Stimulated activated CD8-positive, alpha-beta memory T cell treated with anti-CD3 and anti-CD28 coated beads, Interleukin-4, amount 100 ng/mL, for 1 hour (primary cell): ENCODE results near the gene GPR142.
A peak's percentile ranks its signal among the peaks of the same experiment; 100 is the strongest.

Source experiments
- DNase-seq, 2 donors: peaks; one replicate each; pipeline ENCODE4 v3.0.0-alpha.2; 2020; ENCODE audit warnings: low read depth in 2 of 2, low spot score in 1 of 2

GPR142 gene, protein sequence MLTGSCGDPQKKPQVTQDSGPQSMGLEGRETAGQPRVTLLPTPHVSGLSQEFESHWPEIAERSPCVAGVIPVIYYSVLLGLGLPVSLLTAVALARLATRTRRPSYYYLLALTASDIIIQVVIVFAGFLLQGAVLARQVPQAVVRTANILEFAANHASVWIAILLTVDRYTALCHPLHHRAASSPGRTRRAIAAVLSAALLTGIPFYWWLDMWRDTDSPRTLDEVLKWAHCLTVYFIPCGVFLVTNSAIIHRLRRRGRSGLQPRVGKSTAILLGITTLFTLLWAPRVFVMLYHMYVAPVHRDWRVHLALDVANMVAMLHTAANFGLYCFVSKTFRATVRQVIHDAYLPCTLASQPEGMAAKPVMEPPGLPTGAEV

DNA sequence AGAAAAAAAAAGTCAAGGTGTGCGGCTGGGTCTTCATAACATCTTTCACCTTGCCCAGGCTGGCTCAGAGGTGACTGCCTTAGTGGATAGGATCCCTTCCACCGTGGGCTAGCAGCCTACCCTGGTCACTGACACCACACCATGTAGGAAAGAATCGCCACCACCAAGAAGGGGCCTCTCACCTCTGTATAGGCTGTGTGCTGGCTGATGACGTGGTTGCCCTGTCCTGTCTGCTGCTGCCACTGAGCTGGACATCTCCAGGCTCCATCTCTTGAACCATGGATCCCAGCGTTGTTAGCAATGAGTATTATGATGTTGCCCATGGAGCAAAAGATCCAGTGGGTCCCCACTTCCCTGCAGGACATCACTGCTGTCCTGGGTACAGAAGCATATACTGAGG, at the start of gene GPR142:
TSS of gene GPR142 (plus strand) at position 301 of the 400 bp plus-strand sequence. CDS start 2,035 bp downstream, outside the sequence.
- no peak for DNase-seq

DNA sequence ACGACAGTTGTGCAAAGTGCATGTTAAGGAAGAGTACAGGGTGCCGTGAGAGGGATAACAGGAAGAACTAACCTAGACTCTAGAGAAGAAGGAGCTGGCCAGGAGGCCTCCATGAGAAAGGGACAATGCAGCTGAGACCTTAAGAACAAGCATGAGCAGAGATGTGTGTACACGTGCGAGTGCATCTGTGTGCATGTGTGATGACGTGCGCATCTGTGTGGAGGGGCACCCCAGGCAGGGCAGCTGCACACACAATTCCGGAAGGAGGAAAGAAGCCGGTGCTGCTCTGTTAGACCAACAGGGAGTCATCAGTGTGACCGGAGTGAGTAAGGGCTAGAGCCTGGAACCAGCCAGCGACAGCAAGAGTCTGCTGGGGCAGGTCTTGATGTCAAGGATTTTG, 48.9 kb upstream of the GPR142 start:
- DNase-seq = no peak

DNA sequence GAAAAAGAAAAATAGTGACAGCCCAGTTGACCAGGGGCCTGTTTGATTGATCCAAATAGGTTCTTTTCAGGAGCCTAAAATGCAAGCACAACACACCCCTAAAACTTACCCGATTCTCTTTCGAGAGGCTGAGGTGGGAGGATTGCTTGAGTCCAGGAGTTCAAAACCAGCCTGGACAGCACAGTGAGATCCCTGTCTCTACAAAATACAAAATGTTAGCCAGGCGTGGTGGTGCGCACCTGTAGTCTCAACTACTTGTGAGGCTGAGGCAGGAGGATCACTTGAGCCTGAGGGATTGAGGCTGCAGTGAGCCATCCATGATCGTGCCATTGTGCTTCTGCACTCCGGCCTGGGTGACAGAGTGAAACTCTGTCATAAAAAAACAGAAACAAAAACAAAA, 42.8 kb upstream of the GPR142 start:
- no peak for DNase-seq

GRCh38 chr17:74325376-74325742, 41.9 kb upstream of the GPR142 start:
- no peak for DNase-seq

DNA sequence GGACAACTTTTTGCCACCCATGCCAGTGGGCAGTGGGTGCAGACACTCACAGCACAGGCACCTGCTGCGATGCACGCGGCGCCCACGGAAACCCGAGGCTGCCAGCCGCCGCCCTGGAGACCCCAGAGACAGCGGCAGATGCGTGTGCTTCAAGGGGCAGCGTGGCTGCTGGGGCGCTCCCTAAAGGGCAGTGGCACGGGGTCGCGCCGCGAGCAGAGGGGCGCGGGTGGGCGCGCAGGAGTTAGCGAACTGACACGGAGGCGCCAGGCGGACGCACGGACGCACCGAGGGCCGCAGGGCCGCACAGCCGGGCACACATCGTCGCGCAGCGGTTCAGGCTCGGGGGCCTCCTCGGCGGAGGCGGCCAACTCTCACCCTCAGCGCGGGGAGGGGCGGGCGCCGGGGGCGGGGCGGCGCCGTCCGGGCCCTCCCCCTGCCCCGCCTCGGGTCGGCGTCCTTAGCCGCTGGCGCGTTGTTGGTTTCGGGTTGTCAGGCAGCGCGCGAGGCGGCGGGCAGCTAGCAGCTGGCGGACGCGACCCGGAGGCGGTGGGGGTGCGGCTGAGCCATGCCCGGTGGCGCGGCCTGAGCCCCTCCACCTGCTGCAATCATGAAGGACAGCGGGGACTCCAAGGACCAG, 41.4 kb upstream of the GPR142 start, which contains the start of gene KIF19:
TSS of gene KIF19 (plus strand) at position 484 of the 637 bp plus-strand sequence. CDS start at position 608, 124 bp downstream.
- peak in 1 of 2 donors; percentile 7 for DNase-seq

- DNase-seq = no peak
Observed at GRCh38 chr17:74326506-74326905, 40.8 kb upstream of the GPR142 start.

GRCh38 chr17:74328487-74328886, 38.8 kb upstream of the GPR142 start:
- no peak for DNase-seq

- DNase-seq = no peak
Observed at GRCh38 chr17:74329378-74329777, 37.9 kb upstream of the GPR142 start.

DNA sequence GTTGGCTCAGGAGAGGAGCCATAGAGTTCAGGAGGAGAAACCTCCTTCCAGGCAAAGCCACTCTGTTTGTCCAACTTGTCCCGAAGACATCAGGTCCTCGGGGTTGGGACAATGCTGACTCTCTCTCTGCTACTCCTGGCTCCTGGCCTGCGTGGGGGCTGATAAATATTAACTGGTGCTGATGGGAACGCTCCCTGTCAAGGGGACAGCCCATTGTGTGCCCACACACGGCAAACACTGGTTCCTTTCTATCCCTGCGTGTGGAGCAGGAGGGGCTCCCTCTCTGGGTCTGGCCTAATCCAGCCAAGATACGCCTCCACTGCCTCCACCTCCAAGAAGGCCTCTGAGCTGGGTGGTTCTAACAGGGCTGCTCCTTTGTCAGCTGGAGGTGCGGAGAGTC, 36.9 kb upstream of the GPR142 start:
- DNase-seq = no peak

DNA sequence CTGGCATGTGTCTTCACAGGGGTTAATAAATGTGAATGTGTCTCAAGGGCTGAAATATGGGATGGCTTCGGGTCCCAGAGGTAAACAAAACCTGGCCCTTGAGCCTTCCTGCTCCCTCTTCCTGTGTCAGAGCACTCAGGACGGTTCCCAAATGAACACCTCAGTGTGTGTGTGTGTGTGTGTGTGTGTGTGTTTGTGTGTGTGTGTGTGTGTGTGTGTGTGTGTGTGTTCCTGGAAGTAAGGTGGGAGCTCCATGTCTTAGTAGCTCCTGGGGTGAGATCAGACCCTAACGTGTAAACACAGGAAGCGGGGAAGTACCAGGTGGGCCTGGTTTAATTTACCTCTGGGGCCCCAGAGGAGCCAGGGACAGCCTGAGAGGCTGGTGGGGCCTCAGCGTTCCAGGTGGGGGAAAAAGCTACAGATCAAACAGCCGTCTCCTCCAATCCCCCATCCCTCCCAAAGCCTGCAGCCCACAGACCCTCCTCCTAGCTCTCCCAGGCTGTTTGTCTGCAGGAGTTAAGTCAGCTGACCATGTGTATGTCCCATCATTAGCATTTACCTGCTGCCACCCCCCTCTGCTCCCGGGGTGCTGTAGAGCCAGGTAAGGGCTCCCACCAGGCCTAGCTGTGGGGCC, 35.2 kb upstream of the GPR142 start:
- no peak for DNase-seq

GRCh38 chr17:74332763-74333283, 34.5 kb upstream of the GPR142 start:
- no peak for DNase-seq

DNA sequence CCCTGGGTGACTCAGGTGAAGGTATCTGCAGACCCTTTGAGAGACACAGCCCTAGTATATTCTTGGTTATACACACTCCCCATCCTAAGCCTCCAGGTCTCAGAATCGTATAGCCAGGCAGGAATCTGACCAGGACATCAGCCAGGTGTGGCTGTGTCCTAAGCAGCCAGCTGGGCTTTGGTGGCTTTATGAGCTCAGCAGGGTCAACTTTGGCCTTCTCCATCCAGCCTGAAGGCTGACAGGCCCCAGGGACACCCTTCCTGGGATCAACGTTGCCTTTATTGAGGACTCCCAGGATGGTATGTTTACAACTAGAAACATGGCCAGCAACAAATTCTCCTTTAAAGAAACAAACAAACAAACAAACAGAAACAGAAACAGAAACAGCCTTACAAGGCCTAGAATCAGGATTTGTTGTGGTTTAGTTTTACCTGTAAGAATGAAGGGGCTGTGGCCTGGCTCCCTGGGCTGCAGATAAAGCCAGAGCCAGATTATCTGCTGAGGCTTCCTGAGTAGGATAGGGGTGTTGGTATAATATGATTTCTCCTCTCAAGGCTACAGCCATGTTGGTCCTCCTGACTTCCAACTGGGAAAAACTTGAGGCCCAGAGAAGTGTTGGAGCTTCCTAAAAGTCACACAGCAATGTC, 32.8 kb upstream of the GPR142 start:
- DNase-seq = no peak

DNA sequence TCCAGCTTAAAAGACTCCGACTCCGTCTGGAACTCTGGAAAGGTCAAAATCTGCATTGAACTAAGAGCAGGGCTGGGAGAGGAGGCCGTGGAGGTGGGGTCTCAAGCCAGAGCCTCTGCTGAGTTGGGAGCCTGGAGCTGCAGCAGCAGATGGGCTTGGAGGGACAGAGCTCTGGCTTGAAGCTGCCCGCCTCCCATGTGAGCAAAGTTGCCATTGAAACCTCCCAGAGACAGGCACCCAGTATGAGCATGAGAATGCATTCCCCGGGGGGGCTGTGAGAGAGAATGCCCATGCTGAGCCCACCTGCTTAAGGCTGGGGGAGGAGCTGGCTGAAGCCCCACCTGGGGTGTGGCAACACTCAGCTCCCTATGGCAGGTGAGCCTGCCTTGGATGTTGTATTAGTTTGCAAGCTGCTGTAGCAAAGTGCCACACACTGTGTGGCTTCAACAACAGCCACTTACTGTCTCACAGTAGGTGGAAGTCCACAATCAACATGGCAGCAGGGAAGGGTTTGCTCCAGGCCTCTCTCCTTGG, 31.7 kb upstream of the GPR142 start:
- no peak for DNase-seq

DNA sequence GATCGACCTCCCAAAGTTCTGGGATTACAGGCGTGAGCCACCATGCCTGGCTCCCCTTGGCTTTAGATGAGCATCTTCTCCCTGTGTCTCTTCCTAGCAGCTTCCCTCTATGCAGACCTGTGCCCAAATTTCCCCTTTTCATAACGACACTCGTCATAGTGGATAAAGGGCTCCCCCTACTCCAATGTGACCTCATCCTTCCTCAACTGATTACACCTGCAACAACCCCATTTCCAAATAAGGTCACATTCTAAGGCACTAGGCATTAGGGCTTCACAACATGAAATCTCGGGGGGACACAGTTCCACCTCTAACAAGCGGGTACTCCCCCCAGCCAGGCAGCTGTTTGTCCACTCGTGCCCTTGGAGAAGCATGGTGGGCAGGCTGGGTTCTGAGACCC, 31.0 kb upstream of the GPR142 start:
- DNase-seq = no peak

DNA sequence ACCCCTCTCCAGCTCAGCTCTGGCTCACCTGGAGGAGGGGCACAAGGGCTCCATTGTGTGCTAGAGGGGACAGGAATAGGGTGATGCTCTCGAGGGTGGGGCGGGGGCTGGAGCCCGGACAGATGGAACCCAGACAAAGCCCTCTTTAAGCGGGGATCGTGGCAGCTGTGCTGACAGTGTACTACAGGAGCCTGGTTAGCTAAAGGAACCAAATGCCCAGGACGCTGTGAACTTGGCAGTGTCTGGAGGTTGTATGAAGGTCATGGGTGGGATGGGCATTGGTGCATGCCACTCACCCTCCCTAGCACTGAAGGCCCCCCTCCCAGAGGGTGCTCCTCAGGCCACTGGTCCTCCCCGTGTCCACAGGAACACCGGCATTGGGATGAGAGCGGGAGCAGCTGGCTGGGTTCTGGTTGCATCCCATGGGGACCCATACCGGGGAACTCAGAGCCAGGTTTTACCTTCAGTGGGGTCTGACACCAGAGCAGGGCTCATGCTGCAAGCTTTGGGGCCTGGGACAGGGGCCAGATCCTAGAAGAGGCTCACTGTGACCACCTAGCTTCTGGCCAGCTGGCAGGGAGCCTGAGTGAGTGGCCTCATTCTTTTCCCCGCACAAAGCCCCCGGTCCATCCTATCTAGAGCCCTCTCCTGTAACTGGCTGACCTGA, 29.3 kb upstream of the GPR142 start:
- no peak for DNase-seq

- no peak for DNase-seq
Observed at GRCh38 chr17:74339537-74340195, 27.6 kb upstream of the GPR142 start.

DNA sequence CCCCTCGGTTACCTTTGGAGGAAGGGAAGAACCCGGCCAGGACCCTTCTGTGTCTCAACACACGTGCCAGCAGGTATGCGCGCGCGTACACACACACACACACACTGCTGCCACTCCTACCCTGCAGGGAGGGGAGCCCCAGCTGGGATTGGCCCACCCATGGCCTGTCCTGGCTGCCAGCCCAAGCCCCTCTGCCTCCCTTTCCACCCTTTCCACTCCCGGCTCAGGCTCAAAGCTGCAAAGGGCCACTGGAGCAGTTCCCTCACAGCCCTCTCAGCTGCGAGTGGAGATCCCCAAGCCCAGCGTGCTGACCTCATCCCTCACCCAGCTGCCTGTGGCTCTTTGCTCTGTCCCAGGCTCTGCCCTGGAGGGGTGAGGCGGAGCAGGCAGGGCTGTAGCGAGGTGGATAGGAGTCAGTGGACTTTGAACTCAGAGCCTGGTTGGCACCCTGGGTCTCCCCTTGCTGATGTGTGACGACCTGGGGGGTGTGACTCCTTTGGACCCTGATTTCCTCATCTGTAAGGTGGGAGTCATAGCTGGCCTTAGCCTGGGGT, 26.8 kb upstream of the GPR142 start:
- no peak for DNase-seq

- no peak for DNase-seq
Observed at GRCh38 chr17:74342224-74342623, 25.1 kb upstream of the GPR142 start.

DNA sequence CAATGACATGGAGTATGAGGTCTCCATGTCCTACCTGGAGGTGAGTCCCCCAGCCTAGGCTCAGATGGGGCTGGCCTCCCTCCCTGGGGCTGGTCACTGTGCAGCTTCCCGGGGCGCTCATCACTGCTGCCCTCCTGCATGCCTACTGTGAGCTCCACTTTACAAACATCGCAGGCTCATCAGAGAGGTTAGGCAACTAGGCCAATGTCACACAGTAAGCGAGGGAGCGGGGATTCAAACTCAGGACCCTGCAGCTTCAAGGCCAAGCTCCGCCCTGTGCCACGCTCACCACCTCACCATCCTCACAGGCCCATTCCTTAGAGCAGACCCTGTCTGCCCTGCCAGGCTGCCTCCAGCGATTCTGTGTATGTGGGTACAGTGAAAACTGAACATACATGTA, 24.2 kb upstream of the GPR142 start:
- no peak for DNase-seq
